RWPE2 (cell line): ENCODE measurements around the gene GSTA1.
"Not testable (repeated sequence)": the region's sequence is repeated elsewhere in the genome, so short reads cannot be mapped to it uniquely, and the experiment has no call there.

Experiments
- ATAC-seq: fragments of 200-7000 bp; cut with Tn5 transposase; 3 replicates; pipeline ENCODE4 v1.9.1; 2021; ENCODE audit warnings: low read depth
- DNase-seq: peaks from one replicate; pipeline ENCODE4 v3.0.0-alpha.2; 2020; ENCODE audit warnings: low spot score
- H3K27ac ChIP-seq: fragments of 450-650 bp; 2 replicates; pipeline ENCODE4 v1.5.1; 2017; ENCODE audit warnings: mild to moderate bottlenecking; ENCODE audit not compliant: poor library complexity, severe bottlenecking
- H3K27me3 ChIP-seq: fragments of 250-450 bp; sonication (Bioruptor Pico); 2 replicates; pipeline ENCODE4 v1.5.1; 2021; ENCODE audit warnings: mild to moderate bottlenecking, moderate library complexity; ENCODE audit not compliant: insufficient read depth, poor library complexity, severe bottlenecking
- H3K36me3 ChIP-seq: fragments of 250-450 bp; sonication (Bioruptor Pico); 2 replicates; pipeline ENCODE4 v1.5.1; 2020; ENCODE audit warnings: low read depth, mild to moderate bottlenecking, moderate library complexity
- H3K4me1 ChIP-seq: fragments of 250-450 bp; sonication (Bioruptor Pico); 2 replicates; pipeline ENCODE4 v1.5.1; 2021; ENCODE audit warnings: mild to moderate bottlenecking, moderate library complexity; ENCODE audit not compliant: insufficient read depth, poor library complexity, severe bottlenecking
- H3K4me3 ChIP-seq: fragments of 250-450 bp; sonication (Bioruptor Pico); 2 replicates; pipeline ENCODE4 v1.5.1; 2021; ENCODE audit warnings: mild to moderate bottlenecking, moderate library complexity; ENCODE audit not compliant: severe bottlenecking
- H3K9me3 ChIP-seq: fragments of 250-450 bp; sonication (Bioruptor Pico); 2 replicates; pipeline ENCODE4 v1.5.1; 2021; ENCODE audit warnings: mild to moderate bottlenecking, moderate library complexity; ENCODE audit not compliant: severe bottlenecking
- CTCF ChIP-seq: fragments of 450-650 bp; IDR thresholded peaks from one replicate; pipeline ENCODE4 v1.5.1; 2017; ENCODE audit warnings: mild to moderate bottlenecking, moderate library complexity; ENCODE audit not compliant: poor library complexity, severe bottlenecking

Gene GSTA1

GRCh38 chr6:52839124-52840055 lies 35.8 kb upstream of the GSTA1 start:
- peak; percentile 81 for ATAC-seq
- Histone ChIP-seq H3K4me1 (no peaks in the 10 kb centered on the region), H3K9me3 (no peaks in the 10 kb centered on the region), H3K36me3 (no peaks in the 10 kb centered on the region), H3K27ac (no peak overlapping the region), H3K27me3 (no peaks in the 10 kb centered on the region), H3K4me3 (no peak overlapping the region)
- peak; percentile 79 for TF ChIP-seq CTCF
- DNase-seq = no peak

- Histone ChIP-seq H3K36me3 (no peaks in the 10 kb centered on the region), H3K4me1 (no peaks in the 10 kb centered on the region), H3K9me3 (no peaks in the 10 kb centered on the region), H3K27ac (no peak overlapping the region), H3K27me3 (no peaks in the 10 kb centered on the region), H3K4me3 (no peak overlapping the region)
- TF ChIP-seq CTCF = no peak
- no peak for ATAC-seq
- DNase-seq = no peak
Measured at GRCh38 chr6:52834481-52834880, 30.9 kb upstream of the GSTA1 start.

GRCh38 chr6:52830869-52831268 lies 27.3 kb upstream of the GSTA1 start:
- DNase-seq, H3K36me3 ChIP-seq, ATAC-seq, H3K27me3 ChIP-seq, H3K4me3 ChIP-seq, H3K27ac ChIP-seq, H3K9me3 ChIP-seq, H3K4me1 ChIP-seq: not testable (repeated sequence)

- TF ChIP-seq CTCF = no peak
- ATAC-seq = no peak
- H3K27ac ChIP-seq = no peak overlapping the region
Measured at GRCh38 chr6:52829046-52829817, 25.6 kb upstream of the GSTA1 start.

GRCh38 chr6:52828621-52829020 lies 25.0 kb upstream of the GSTA1 start:
- not testable (repeated sequence) for H3K9me3 ChIP-seq, H3K27me3 ChIP-seq, H3K4me3 ChIP-seq, DNase-seq, H3K36me3 ChIP-seq, H3K27ac ChIP-seq, H3K4me1 ChIP-seq, ATAC-seq

More at GRCh38 chr6:52829046-52829817, 25.6 kb upstream of the GSTA1 start:
- Histone ChIP-seq H3K36me3 (no peaks in the 10 kb centered on the region), H3K4me3 (no peak overlapping the region), H3K27me3 (no peaks in the 10 kb centered on the region), H3K9me3 (no peaks in the 10 kb centered on the region), H3K4me1 (no peaks in the 10 kb centered on the region)
- no peak for DNase-seq

- not testable (repeated sequence) for H3K9me3 ChIP-seq, H3K36me3 ChIP-seq, H3K4me1 ChIP-seq, DNase-seq, H3K4me3 ChIP-seq, ATAC-seq, H3K27ac ChIP-seq, H3K27me3 ChIP-seq
Measured at GRCh38 chr6:52827073-52827783, 23.6 kb upstream of the GSTA1 start.
